SU-DHL-6 (cell line): ENCODE data around the gene ARG2.

Source experiments
- H2AFZ ChIP-seq: fragments of 200-600 bp; sonication (generic); 2 replicates; pipeline ENCODE4 v1.6.1; 2014; ENCODE audit warnings: low read depth, mild to moderate bottlenecking, moderate library complexity, mixed read lengths, antibody characterized with exemption, low read length; ENCODE audit not compliant: severe bottlenecking
- H3F3A ChIP-seq: fragments of 200-600 bp; shearing (Covaris generic); 2 replicates; pipeline ENCODE4 v1.6.0; 2016; ENCODE audit warnings: antibody characterized with exemption, mild to moderate bottlenecking; ENCODE audit not compliant: insufficient read depth
- H3K27ac ChIP-seq: fragments of 200-600 bp; sonication (generic); 2 replicates; pipeline ENCODE4 v1.5.1; 2016; ENCODE audit warnings: low read depth, mild to moderate bottlenecking, low read length, moderate library complexity, mixed read lengths
- H3K27me3 ChIP-seq: fragments of 200-600 bp; sonication (generic), shearing (Covaris generic); 2 replicates; pipeline ENCODE4 v1.6.0; 2014; ENCODE audit warnings: mild to moderate bottlenecking, low read length
- H3K36me3 ChIP-seq: fragments of 200-600 bp; sonication (generic); 2 replicates; pipeline ENCODE4 v1.6.1; 2014; ENCODE audit warnings: mild to moderate bottlenecking, low read length, mixed read lengths
- H3K4me2 ChIP-seq: fragments of 300-600, 200-600 bp; shearing (Covaris generic), sonication (generic); 2 replicates; pipeline ENCODE4 v1.6.0; 2014; ENCODE audit warnings: low read length, low read depth, mild to moderate bottlenecking; ENCODE audit not compliant: poor library complexity, severe bottlenecking
- H3K4me3 ChIP-seq: fragments of 200-600 bp; sonication (generic); 2 replicates; pipeline ENCODE4 v1.5.1; 2014; ENCODE audit warnings: antibody characterized with exemption, low read length, mild to moderate bottlenecking, mixed read lengths; ENCODE audit not compliant: insufficient read depth, poor library complexity, severe bottlenecking
- H3K79me2 ChIP-seq: fragments of 200-600 bp; sonication (generic); 2 replicates; pipeline ENCODE4 v1.6.1; 2014; ENCODE audit warnings: mild to moderate bottlenecking, low read length, moderate library complexity; ENCODE audit not compliant: insufficient read depth
- H3K9ac ChIP-seq: fragments of 200-600 bp; sonication (generic); 2 replicates; pipeline ENCODE4 v1.7.0; 2014; ENCODE audit warnings: mild to moderate bottlenecking, low read length
- H3K9me2 ChIP-seq: fragments of 200-600 bp; sonication (generic); replicated peaks from 2 replicates; pipeline ENCODE4 v1.6.1; 2014; ENCODE audit warnings: low read length; ENCODE audit not compliant: insufficient read depth
- H3K9me3 ChIP-seq: fragments of 200-600 bp; sonication (generic); 2 replicates; pipeline ENCODE4 v1.6.1; 2014; ENCODE audit warnings: low read length, mixed read lengths; ENCODE audit not compliant: insufficient read depth
- H4K20me1 ChIP-seq: fragments of 200-600 bp; sonication (generic); 2 replicates; pipeline ENCODE4 v1.6.1; 2014; ENCODE audit warnings: low read depth, mild to moderate bottlenecking, antibody characterized with exemption, low read length, moderate library complexity, mixed read lengths
- CTCF ChIP-seq: fragments of 200-600 bp; sonication (generic); IDR thresholded peaks from one replicate; pipeline ENCODE4 v1.5.1; 2017; ENCODE audit warnings: antibody characterized with exemption, mild to moderate bottlenecking, low read length, moderate library complexity; ENCODE audit not compliant: insufficient read depth, poor library complexity, severe bottlenecking
- EZH2phosphoT487 ChIP-seq: fragments of 200-600 bp; sonication (generic), shearing (Covaris generic); conservative IDR thresholded peaks from 2 replicates; pipeline ENCODE4 v1.6.1; 2018; ENCODE audit warnings: mild to moderate bottlenecking, antibody characterized with exemption, low read length, moderate library complexity, mixed read lengths

The ARG2 gene

GRCh38 chr14:67636361-67636919 lies 16.7 kb downstream of the ARG2 start:
- TF ChIP-seq CTCF = no peak
- TF ChIP-seq EZH2phosphoT487 = no peak
- Histone ChIP-seq H3F3A (no peaks in the 10 kb centered on the region), H3K4me2 (no peak overlapping the region), H4K20me1 (no peaks in the 10 kb centered on the region), H3K27me3 (no peaks in the 10 kb centered on the region), H2AFZ (no peak overlapping the region), H3K27ac (no peak overlapping the region), H3K9me3 (no peaks in the 10 kb centered on the region), H3K79me2 (no peaks in the 10 kb centered on the region), H3K9ac (no peak overlapping the region), H3K36me3 (no peaks in the 10 kb centered on the region), H3K9me2 (no peaks in the 10 kb centered on the region), H3K4me3 (no peak overlapping the region)

GRCh38 chr14:67638642-67639041 lies 18.9 kb downstream of the ARG2 start:
- Histone ChIP-seq H3K9me2 (no peaks in the 10 kb centered on the region), H3K79me2 (no peaks in the 10 kb centered on the region), H3K4me3 (no peak overlapping the region), H3F3A (no peaks in the 10 kb centered on the region), H3K36me3 (no peaks in the 10 kb centered on the region), H2AFZ (no peak overlapping the region), H3K27me3 (no peaks in the 10 kb centered on the region), H3K9ac (no peak overlapping the region), H3K27ac (no peak overlapping the region), H3K4me2 (no peak overlapping the region), H4K20me1 (no peaks in the 10 kb centered on the region), H3K9me3 (no peaks in the 10 kb centered on the region)
- TF ChIP-seq CTCF (no peak), EZH2phosphoT487 (no peak)

- no peaks in the 10 kb centered on the region for H3F3A ChIP-seq
- H3K27ac ChIP-seq = no peak overlapping the region
- no peak overlapping the region for H3K4me3 ChIP-seq
- H3K9ac ChIP-seq = no peak overlapping the region
- H3K9me2 ChIP-seq = no peaks in the 10 kb centered on the region
- no peaks in the 10 kb centered on the region for H3K36me3 ChIP-seq
- no peak overlapping the region for H3K4me2 ChIP-seq
- no peaks in the 10 kb centered on the region for H3K9me3 ChIP-seq
- no peaks in the 10 kb centered on the region for H3K27me3 ChIP-seq
- H3K79me2 ChIP-seq = no peaks in the 10 kb centered on the region
- no peaks in the 10 kb centered on the region for H4K20me1 ChIP-seq
- TF ChIP-seq EZH2phosphoT487 = no peak
- H2AFZ ChIP-seq = no peak overlapping the region
Measured at GRCh38 chr14:67641480-67641879, 21.8 kb downstream of the ARG2 start.

- Histone ChIP-seq H4K20me1 (no peaks in the 10 kb centered on the region), H3K9me2 (no peaks in the 10 kb centered on the region), H3K9ac (no peak overlapping the region), H3K36me3 (no peaks in the 10 kb centered on the region), H3K4me2 (no peak overlapping the region), H3K79me2 (no peaks in the 10 kb centered on the region), H3K27me3 (no peaks in the 10 kb centered on the region), H3F3A (no peaks in the 10 kb centered on the region), H2AFZ (no peak overlapping the region), H3K4me3 (no peak overlapping the region), H3K9me3 (no peaks in the 10 kb centered on the region), H3K27ac (no peak overlapping the region)
- TF ChIP-seq CTCF (no peak), EZH2phosphoT487 (no peak)
Measured at GRCh38 chr14:67641902-67642749, 22.4 kb downstream of the ARG2 start.
